K562 (cell line): ENCODE results near the gene DAPK1. TPM values are rescaled to one million over a fixed set of nuclear protein-coding genes. Genes with fewer than 3 reads are reported as not detected.

Experiments
- ATAC-seq: fragments of 200-7000 bp; cut with Tn5 transposase; 3 replicates; pipeline ENCODE4 v1.9.1; 2020; ENCODE audit warnings: moderate library complexity
- BruUV-seq: library from RNA; stranded (reverse); fragments of 400-500 nt; replicated peaks from 2 replicates; lab custom pipeline; 2021; lab: Mats Ljungman, UMichigan
- CTCF ChIA-PET: fragments of 300-600 bp; formaldehyde crosslinking; extraction: SDS; loops from one replicate; lab custom pipeline; 2021; ENCODE audit warnings: low intra/inter-chr PET ratio; lab: Yijun Ruan, JAX
- POLR2A ChIA-PET: fragments of 300-600, 350-650 bp; sonication (Branson Sonifier 250); formaldehyde crosslinking; extraction: SDS; loops from one replicate; lab custom pipeline; 2021; ENCODE audit warnings: antibody characterized with exemption, inconsistent platforms; lab: Yijun Ruan, JAX
- DNase-seq, 4 experiments: peaks; one replicate each; pipeline versions ENCODE4 v3.0.0 to v3.0.0-alpha.2; 2011 to 2018; ENCODE audit warnings: low spot score in 3 of 4, mixed read lengths in 3 of 4; ENCODE audit errors: extremely low read depth in 1 of 4
- FAIRE-seq: peaks from 2 replicates; lab custom pipeline; 2011; peaks lifted over from hg19 to GRCh38; lab: Jason Lieb, UNC
- H2AFZ ChIP-seq: 2 replicates; pipeline ENCODE4 v1.6.0; 2011; ENCODE audit warnings: low read depth, low read length, control low read depth, inconsistent platforms
- H3K27ac ChIP-seq: fragments of 200-600 bp; 3 replicates; pipeline ENCODE4 v1.8.0; 2011; ENCODE audit warnings: low read depth, mild to moderate bottlenecking, control low read depth, inconsistent platforms, low read length, moderate library complexity, mixed read lengths; ENCODE audit errors: extremely low read depth
- H3K27me3 ChIP-seq, 2 experiments: fragments of 300-600 bp in 1 of 2; 2 replicates in 1 of 2; 3 replicates in 1 of 2; pipeline versions ENCODE4 v1.6.0 to v1.8.0; 2011; ENCODE audit warnings: inconsistent platforms in 2 of 2, low read length in 2 of 2, mild to moderate bottlenecking in 1 of 2, mixed read lengths in 1 of 2, moderate library complexity in 1 of 2; ENCODE audit not compliant: control insufficient read depth in 2 of 2, insufficient read depth in 2 of 2
- H3K36me3 ChIP-seq: fragments of 300-600 bp; 3 replicates; pipeline ENCODE4 v1.8.0; 2011; ENCODE audit warnings: mild to moderate bottlenecking, low read length, inconsistent platforms; ENCODE audit not compliant: control insufficient read depth, insufficient read depth
- H3K4me1 ChIP-seq, 2 experiments: fragments of 200-600 bp in 1 of 2; replicated peaks in 1 of 2; 2 replicates in 1 of 2; 3 replicates in 1 of 2; pipeline versions ENCODE4 v1.5.1 to v1.8.0; 2011; ENCODE audit warnings: inconsistent platforms in 2 of 2, low read length in 2 of 2, mild to moderate bottlenecking in 1 of 2, mixed read lengths in 1 of 2, moderate library complexity in 1 of 2; ENCODE audit not compliant: control insufficient read depth in 2 of 2, insufficient read depth in 2 of 2
- H3K4me2 ChIP-seq: 2 replicates; pipeline ENCODE4 v1.6.1; 2011; ENCODE audit warnings: low read length, control low read depth, inconsistent platforms, mixed read lengths; ENCODE audit not compliant: insufficient read depth
- H3K4me3 ChIP-seq: fragments of 200-600 bp; sonication (generic), shearing (Covaris generic); 2 replicates; pipeline ENCODE4 v1.5.1; 2016; ENCODE audit warnings: control low read depth, inconsistent platforms
- H3K79me2 ChIP-seq: fragments of 200-600 bp; 3 replicates; pipeline ENCODE4 v1.8.0; 2011; ENCODE audit warnings: low read length, inconsistent platforms; ENCODE audit not compliant: control insufficient read depth, insufficient read depth
- H3K9ac ChIP-seq, 2 experiments: 2 replicates each; pipeline versions ENCODE4 v1.6.0 to v1.6.1; 2011; ENCODE audit warnings: low read depth in 2 of 2, low read length in 2 of 2, control low read depth in 1 of 2, inconsistent platforms in 1 of 2, mild to moderate bottlenecking in 1 of 2, mixed read lengths in 1 of 2; ENCODE audit not compliant: insufficient read depth in 1 of 2
- H3K9me1 ChIP-seq: one replicate; pipeline ENCODE4 v1.6.0; 2011; ENCODE audit warnings: inconsistent platforms, mild to moderate bottlenecking, low read length, moderate library complexity; ENCODE audit not compliant: control insufficient read depth, insufficient read depth
- H3K9me3 ChIP-seq: replicated peaks from 2 replicates; pipeline ENCODE4 v1.5.1; 2011; ENCODE audit warnings: low read depth, low read length, inconsistent platforms; ENCODE audit not compliant: control insufficient read depth, insufficient read depth
- H4K20me1 ChIP-seq: replicated peaks from 2 replicates; pipeline ENCODE4 v1.6.1; 2011; ENCODE audit warnings: low read length, inconsistent platforms, mixed read lengths; ENCODE audit not compliant: control insufficient read depth, insufficient read depth
- GABPB2 ChIP-seq: fragments of 250-450 bp; sonication (Bioruptor Pico); conservative IDR thresholded peaks from 2 replicates; pipeline ENCODE4 v1.5.1; 2021; ENCODE audit warnings: mild to moderate bottlenecking
- IRF9 ChIP-seq: fragments of 450-650 bp; IDR thresholded peaks from 2 replicates; pipeline ENCODE4 v1.6.1; 2016; ENCODE audit warnings: missing biosample characterization, missing genetic modification characterization
- MEIS2 ChIP-seq: fragments of 450-650 bp; IDR thresholded peaks from 2 replicates; pipeline ENCODE4 v1.6.1; 2014; ENCODE audit warnings: mild to moderate bottlenecking; ENCODE audit not compliant: partially characterized antibody
- NR3C1 ChIP-seq: sonication (generic); formaldehyde crosslinking; IDR thresholded peaks from 2 replicates; pipeline ENCODE4 v1.8.1; 2022; ENCODE audit warnings: missing genetic modification reagents
- RFX5 ChIP-seq: IDR thresholded peaks from 2 replicates; pipeline ENCODE4 v1.6.1; 2011; ENCODE audit warnings: low read depth, mild to moderate bottlenecking, improper control_type of control experiment, low read length
- TSHZ1 ChIP-seq: fragments of 250-450 bp; sonication (Bioruptor Pico); IDR thresholded peaks from 2 replicates; pipeline ENCODE4 v1.4.0; 2020; ENCODE audit warnings: mild to moderate bottlenecking, moderate library complexity
- ZNF165 ChIP-seq: fragments of 250-450 bp; sonication (Bioruptor Pico); IDR thresholded peaks from 2 replicates; pipeline ENCODE4 v1.4.0; 2020; ENCODE audit warnings: borderline replicate concordance
- ZNF431 ChIP-seq: sonication (generic); formaldehyde crosslinking; IDR thresholded peaks from 2 replicates; pipeline ENCODE4 v1.8.0; 2022; ENCODE audit warnings: mild to moderate bottlenecking, missing genetic modification reagents
- ZNF436 ChIP-seq: fragments of 250-450, 450-650 bp; sonication (Bioruptor Pico); formaldehyde crosslinking; IDR thresholded peaks from 2 replicates; pipeline ENCODE4 v1.7.0; 2020; ENCODE audit warnings: mild to moderate bottlenecking
- ZNF592 ChIP-seq: fragments of 450-650 bp; IDR thresholded peaks from 2 replicates; pipeline ENCODE4 v1.6.1; 2017; ENCODE audit warnings: antibody characterized with exemption, mild to moderate bottlenecking
- ZNF76 ChIP-seq: fragments of 250-450 bp; sonication (Bioruptor Pico); IDR thresholded peaks from 2 replicates; pipeline ENCODE4 v1.4.0; 2020; ENCODE audit warnings: mild to moderate bottlenecking, moderate library complexity, borderline replicate concordance
- WGBS: fragments of 100-300 bp; shearing (Covaris generic); methylation state at CpG from one replicate; pipeline ENCODE4 v1.1.6; 2016; ENCODE audit warnings: low coverage, mixed read lengths; ENCODE audit not compliant: insufficient coverage; ENCODE audit errors: missing lambda C conversion rate; 5-methylcytosine and 5-hydroxymethylcytosine counted together
- in situ Hi-C: fragments of 300-500 bp; cut with MboI; formaldehyde crosslinking; loops from 4 replicates; pipeline ENCODE4 v1.15.0; 2018; ENCODE audit warnings: inconsistent platforms, mixed read lengths
- intact Hi-C: fragments of 100-400 bp; cut with micrococcal nuclease; formaldehyde crosslinking; loops from 2 replicates; pipeline ENCODE4 v1.14.2; 2022
- polyA plus RNA-seq, 8 experiments: library from polyadenylated mRNA; depleted of rRNA in 4 of 8; stranded (reverse) in 5 of 8; unstranded in 3 of 8; fragments of >200 nt; fragmentation: Nextera tagmentation in 2 of 8; fragmentation: Illumina TruSeq in 1 of 8; extraction: Ambion mirVana in 2 of 8; extraction: Trizol in 1 of 8; gene quantifications; 2 replicates each; pipeline versions ENCODE4 v1.2.1 to v1.2.3, GENCODE V29; 2011 to 2014; ENCODE audit warnings: inconsistent platforms in 1 of 8, missing spikeins in 1 of 8
- total RNA-seq, 7 experiments: library from RNA; depleted of rRNA in 6 of 7; stranded (reverse); fragments of >200 nt in 6 of 7; fragmentation: Illumina TruSeq in 2 of 7; extraction: Trizol in 2 of 7; gene quantifications; 2 replicates each; pipeline versions ENCODE4 v1.2.1 to v1.2.3, GENCODE V29; 2011 to 2021; ENCODE audit warnings: low replicate concordance in 1 of 7

Gene DAPK1
- total and polyA plus RNA-seq, 9 of the 15 experiments (the other 6 are each of a cell fraction or from before 2014, with no cell fraction given): 1.7 to 26.4 (median 15.8) TPM

- DNase-seq (no peak), FAIRE-seq (no peak), ATAC-seq (no peak)
- no TSS peak for BruUV-seq
- peaks cover 0 to 28% of the 10 kb centered on the region in 2 experiments; a peak in 3 of 5 replicates for H3K4me1 ChIP-seq
- TF ChIP-seq ZNF431: no peak
- no peak for TF ChIP-seq IRF9 (tag)
- TF ChIP-seq ZNF592: no peak
- TF ChIP-seq RFX5: no peak
- no peak for TF ChIP-seq TSHZ1 (CRISPR knock-in tag)
- no peak for TF ChIP-seq ZNF436 (CRISPR knock-in tag)
- no peak for TF ChIP-seq ZNF165 (CRISPR knock-in tag)
- no peak for TF ChIP-seq MEIS2
- no peak for TF ChIP-seq NR3C1 (CRISPR knock-in tag)
- TF ChIP-seq ZNF76 (CRISPR knock-in tag): no peak
- no peak for TF ChIP-seq GABPB2 (CRISPR knock-in tag)
- no peak overlapping the region for H3K4me3 ChIP-seq
- WGBS: 86% methylated on average over 7 of the region's 10 CpGs
- no peak overlapping the region; the same call in 2 of the 3 replicates for H3K27ac ChIP-seq
- peaks cover 13% of the 10 kb centered on the region for H3K79me2 ChIP-seq
- ChIA-PET POLR2A (no interaction called here), CTCF (no interaction called here)
- no peaks in the 10 kb centered on the region for H3K9me3 ChIP-seq
- H3K9me1 ChIP-seq: no peaks in the 10 kb centered on the region
- no peak overlapping the region for H3K4me2 ChIP-seq
- H2AFZ ChIP-seq: no peak overlapping the region
- H4K20me1 ChIP-seq: peaks cover 18% of the 10 kb centered on the region; the same call in 1 of the 2 replicates
- intact Hi-C loops: no loop called here
- no peaks in the 10 kb centered on the region for H3K36me3 ChIP-seq
- no peak overlapping the region for H3K9ac ChIP-seq
- H3K27me3 ChIP-seq: no peaks in the 10 kb centered on the region
- in situ Hi-C loops: no loop called here
Observed at GRCh38 chr9:87581949-87582637, 84.4 kb downstream of the DAPK1 start.
